Caco-2 (cell line): ENCODE data around the gene SIDT1. TPM values are rescaled to one million over a fixed set of nuclear protein-coding genes. Genes with fewer than 3 reads are reported as not detected.

Experiments used
- BruUV-seq: library from RNA; stranded (reverse); fragments of 400-500 nt; replicated peaks from 2 replicates; lab custom pipeline; 2021; lab: Mats Ljungman, UMichigan
- CTCF ChIA-PET: fragments of 300-600 bp; sonication (Branson Sonifier 250); formaldehyde crosslinking; loops from one replicate; lab custom pipeline; 2022; ENCODE audit warnings: antibody characterized with exemption; lab: Charles Lee
- POLR2A ChIA-PET: fragments of 300-600 bp; sonication (Branson Sonifier 250); formaldehyde crosslinking; loops from one replicate; lab custom pipeline; 2022; ENCODE audit warnings: antibody characterized with exemption; lab: Charles Lee
- DNase-seq, 2 experiments: peaks; one replicate each; pipeline versions ENCODE4 v3.0.0 to v3.0.0-alpha.2; 2020 to 2022
- H3K27me3 ChIP-seq: replicated peaks from 2 replicates; pipeline ENCODE4 v1.6.0; 2011; ENCODE audit warnings: low read length; ENCODE audit not compliant: control insufficient read depth, insufficient read depth
- H3K36me3 ChIP-seq: 2 replicates; pipeline ENCODE4 v1.5.1; 2011; ENCODE audit warnings: low read length; ENCODE audit not compliant: control insufficient read depth, insufficient read depth
- H3K4me1 ChIP-seq: fragments of 250-450 bp; sonication (Bioruptor Pico); 2 replicates; pipeline ENCODE4 v1.5.1; 2020; ENCODE audit warnings: mild to moderate bottlenecking
- H3K4me3 ChIP-seq: 2 replicates; pipeline ENCODE4 v1.5.1; 2011; ENCODE audit warnings: low read depth, mild to moderate bottlenecking, control low read depth, low read length
- H3K9me3 ChIP-seq: fragments of 250-450 bp; sonication (Bioruptor Pico); 2 replicates; pipeline ENCODE4 v1.5.1; 2020; ENCODE audit warnings: mild to moderate bottlenecking, moderate library complexity
- H3K27ac Mint-ChIP-seq: one replicate; pipeline ENCODE4 v1.8.0; 2022; ENCODE audit warnings: mixed read lengths; ENCODE audit not compliant: unreplicated experiment
- H3K27me3 Mint-ChIP-seq: one replicate; pipeline ENCODE4 v1.8.0; 2022; ENCODE audit warnings: mixed read lengths; ENCODE audit not compliant: insufficient read depth, unreplicated experiment
- H3K36me3 Mint-ChIP-seq: one replicate; pipeline ENCODE4 v1.8.0; 2022; ENCODE audit warnings: mild to moderate bottlenecking, mixed read lengths; ENCODE audit not compliant: insufficient read depth, unreplicated experiment
- H3K4me1 Mint-ChIP-seq: one replicate; pipeline ENCODE4 v1.8.0; 2022; ENCODE audit warnings: low read depth, mixed read lengths; ENCODE audit not compliant: unreplicated experiment
- H3K4me3 Mint-ChIP-seq: one replicate; pipeline ENCODE4 v1.8.0; 2022; ENCODE audit warnings: mild to moderate bottlenecking, moderate library complexity, mixed read lengths; ENCODE audit not compliant: unreplicated experiment
- H3K9me3 Mint-ChIP-seq: one replicate; pipeline ENCODE4 v1.8.0; 2022; ENCODE audit warnings: mixed read lengths; ENCODE audit not compliant: unreplicated experiment
- CTCF ChIP-seq, 2 experiments: fragments of 200-600 bp in 1 of 2; IDR thresholded peaks; 1 replicate in 1 of 2; 2 replicates in 1 of 2; pipeline versions ENCODE4 v1.5.1 to v1.8.0; 2011 to 2022; ENCODE audit warnings: antibody characterized with exemption in 1 of 2, control low read depth in 1 of 2, inconsistent platforms in 1 of 2, low read depth in 1 of 2, low read length in 1 of 2, mild to moderate bottlenecking in 1 of 2, moderate library complexity in 1 of 2; ENCODE audit not compliant: insufficient read depth in 1 of 2, severe bottlenecking in 1 of 2, unreplicated experiment in 1 of 2
- intact Hi-C: fragments of 100-400 bp; cut with micrococcal nuclease; formaldehyde crosslinking; loops from one replicate; pipeline ENCODE4 v1.10.0; 2022; ENCODE audit not compliant: unreplicated experiment
- total RNA-seq: library from RNA; stranded (reverse); gene quantifications from 2 replicates; pipeline ENCODE4 v1.2.3, GENCODE V29; 2022

The SIDT1 gene
- total RNA-seq, 1 experiment from 2014 or later, result 0.84 TPM

DNA sequence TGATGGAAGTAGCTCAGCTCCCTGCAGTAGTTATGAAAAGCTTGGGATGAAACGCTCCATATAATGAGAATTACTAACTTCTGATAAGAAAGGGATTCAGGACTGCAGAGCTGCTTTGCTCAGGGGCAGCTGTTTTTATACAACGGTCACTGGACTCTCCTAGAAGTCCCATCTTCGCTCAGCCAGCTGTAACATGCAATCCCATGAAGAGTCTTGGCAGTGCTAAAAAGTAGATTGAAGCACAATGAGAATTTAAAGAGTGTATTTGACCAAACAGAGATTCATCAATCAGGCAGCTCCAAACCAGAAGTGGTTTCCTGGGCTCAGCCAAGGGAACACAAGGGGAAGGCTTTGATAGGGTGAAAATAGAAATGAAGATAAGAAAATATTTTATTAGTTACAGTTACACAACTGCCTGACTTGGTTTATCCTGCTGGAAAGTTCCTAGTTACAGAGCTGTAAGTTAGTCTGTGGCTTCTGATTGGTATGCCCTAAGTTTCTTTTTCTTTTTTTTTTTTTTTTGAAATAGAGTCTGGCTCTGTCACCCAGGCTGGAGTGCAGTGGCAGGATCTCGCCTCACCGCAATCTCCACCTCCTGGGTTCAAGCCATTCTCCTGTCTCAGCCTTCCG is 24.1 kb downstream of the SIDT1 start:
- POLR2A ChIA-PET, result no interaction called here

DNA sequence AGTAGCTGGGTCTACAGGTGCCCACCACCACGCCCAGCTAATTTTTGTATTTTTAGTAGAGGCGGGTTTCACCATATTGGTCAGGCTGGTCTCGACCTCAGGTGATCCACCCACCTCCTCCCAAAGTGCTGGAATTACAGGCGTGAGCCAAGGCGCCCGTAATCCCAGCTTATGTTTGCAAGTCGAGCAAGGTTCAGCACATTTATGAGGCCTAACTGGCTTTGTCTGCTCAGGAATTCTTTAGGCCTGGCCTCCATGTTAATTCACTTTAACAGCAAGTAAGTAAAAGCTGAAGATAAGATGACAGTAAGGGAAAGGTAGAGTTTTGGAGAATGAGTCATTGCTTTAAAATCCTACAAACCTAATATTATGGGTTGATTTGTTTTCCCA is 24.6 kb downstream of the SIDT1 start:
- intact Hi-C loops, result loop anchor here (1.0 to 2.0 kb wide), 4 partner anchors 17 to 62 kb away; no protein-coding TSS in a partner anchor
- DNase-seq, result peak; percentile 68 to 83
- Histone ChIP-seq H3K9me3 (no peaks in the 10 kb centered on the region), H3K4me1 (peaks cover 42% of the 10 kb centered on the region), H3K4me3 (no peak overlapping the region), H3K27me3 (no peaks in the 10 kb centered on the region), H3K36me3 (no peaks in the 10 kb centered on the region)
- Mint-ChIP-seq H3K36me3 (peaks cover 9% of the 10 kb centered on the region), H3K27me3 (no peaks in the 10 kb centered on the region), H3K4me1 (peaks cover 25% of the 10 kb centered on the region), H3K4me3 (no peak overlapping the region), H3K9me3 (peaks cover 10% of the 10 kb centered on the region), H3K27ac (peak overlapping the region; percentile 65)
- BruUV-seq, result no TSS peak
- ChIA-PET CTCF (interaction anchor here (0.5 to 2.8 kb wide), 6 partner anchors 18 to 61 kb away, joined by 3 to 20 read pairs (median 4); partner anchors contain the start of gene SPICE1), POLR2A (no interaction called here)
- no peak for TF ChIP-seq CTCF (IDR thresholded peaks at IDR 0.05; ENCODE audit: insufficient read depth in 1 of 2, low read depth in 1 of 2, low read length in 1 of 2, severe bottlenecking in 1 of 2, unreplicated experiment in 1 of 2)

More for the DNA sequence above, 24.1 kb downstream of the SIDT1 start:
- H3K36me3 ChIP-seq, result no peaks in the 10 kb centered on the region
- TF ChIP-seq CTCF (IDR thresholded peaks at IDR 0.05; ENCODE audit: insufficient read depth in 1 of 2, low read depth in 1 of 2, low read length in 1 of 2, severe bottlenecking in 1 of 2, unreplicated experiment in 1 of 2), result no peak
- BruUV-seq, result no TSS peak
- CTCF ChIA-PET, result interaction anchor here (0.5 to 2.8 kb wide), 7 partner anchors 12 to 61 kb away, joined by 3 to 20 read pairs (median 4); partner anchors contain the start of gene SPICE1
- peaks cover 10% of the 10 kb centered on the region for H3K9me3 Mint-ChIP-seq
- intact Hi-C loops, result loop anchor here (2.0 kb wide), 1 partner anchor 20 kb away; no protein-coding TSS in a partner anchor
- no peak for DNase-seq
- peaks cover 30% of the 10 kb centered on the region for H3K4me1 Mint-ChIP-seq
- no peaks in the 10 kb centered on the region for H3K27me3 Mint-ChIP-seq
- no peak overlapping the region for H3K4me3 ChIP-seq
- peaks cover 9% of the 10 kb centered on the region for H3K36me3 Mint-ChIP-seq
- H3K27ac Mint-ChIP-seq, result peak overlapping the region; percentile 65
- no peak overlapping the region for H3K4me3 Mint-ChIP-seq
- peaks cover 47% of the 10 kb centered on the region for H3K4me1 ChIP-seq
- H3K9me3 ChIP-seq, result no peaks in the 10 kb centered on the region
- H3K27me3 ChIP-seq, result no peaks in the 10 kb centered on the region

- H3K4me1 ChIP-seq, result peaks cover 38% of the 10 kb centered on the region
- Mint-ChIP-seq H3K4me3 (no peak overlapping the region), H3K9me3 (peaks cover 10% of the 10 kb centered on the region), H3K27ac (peak overlapping the region; percentile 65), H3K27me3 (no peaks in the 10 kb centered on the region), H3K4me1 (peaks cover 21% of the 10 kb centered on the region), H3K36me3 (peaks cover 9% of the 10 kb centered on the region)
- peak; percentile 44 to 66 for DNase-seq
- CTCF ChIA-PET, result interaction anchor here (1.3 to 2.8 kb wide), 4 partner anchors 20 to 61 kb away, joined by 4 to 20 read pairs (median 8); partner anchors contain the start of gene SPICE1
- no peak for TF ChIP-seq CTCF (IDR thresholded peaks at IDR 0.05; ENCODE audit: insufficient read depth in 1 of 2, low read depth in 1 of 2, low read length in 1 of 2, severe bottlenecking in 1 of 2, unreplicated experiment in 1 of 2)
- H3K27me3 ChIP-seq, result no peaks in the 10 kb centered on the region
- BruUV-seq, result no TSS peak
- H3K36me3 ChIP-seq, result no peaks in the 10 kb centered on the region
- no peak overlapping the region for H3K4me3 ChIP-seq
- intact Hi-C loops, result loop anchor here (1.0 to 2.0 kb wide), 4 partner anchors 17 to 62 kb away; no protein-coding TSS in a partner anchor
- no peaks in the 10 kb centered on the region for H3K9me3 ChIP-seq
- POLR2A ChIA-PET, result no interaction called here
Measured at GRCh38 chr3:113557374-113557773, 25.0 kb downstream of the SIDT1 start.
